ENCODE measurements around the gene LSMEM2.

LSMEM2 gene

GRCh38 chr3:50327943-50328691 lies 49.2 kb downstream of the LSMEM2 start, which contains the start of gene TUSC2:
TSS of gene TUSC2 (minus strand) at chr3:50328223. CDS start at chr3:50328099, 124 bp downstream.
- no peaks in the 10 kb centered on the region for H3K9me3 ChIP-seq (ENCODE audit: severe bottlenecking)
- peak within 1 kb of the TSS; percentile 81 for H3K27ac ChIP-seq
- no peaks in the 10 kb centered on the region for H3K27me3 ChIP-seq (ENCODE audit: insufficient read depth, low read depth, severe bottlenecking)
- peaks cover 67% of the 10 kb centered on the region for H3K36me3 ChIP-seq
- DNase-seq: peak; percentile 97
- peak within 1 kb of the TSS; percentile 71 for H3K4me3 ChIP-seq (ENCODE audit: low read depth, low read length)
- no peak for TF ChIP-seq CTCF (IDR thresholded peaks at IDR 0.05; ENCODE audit: low read depth, low read length)

GRCh38 chr3:50330330-50330729 lies 51.4 kb downstream of the LSMEM2 start:
- Histone ChIP-seq H3K4me3 (ENCODE audit: low read depth, low read length) (no peak overlapping the region), H3K27ac (no peak overlapping the region), H3K36me3 (peaks cover 74% of the 10 kb centered on the region), H3K9me3 (ENCODE audit: severe bottlenecking) (no peaks in the 10 kb centered on the region), H3K27me3 (ENCODE audit: insufficient read depth, low read depth, severe bottlenecking) (no peaks in the 10 kb centered on the region)
- no peak for DNase-seq
- TF ChIP-seq CTCF (IDR thresholded peaks at IDR 0.05; ENCODE audit: low read depth, low read length): no peak

- Histone ChIP-seq H3K9me3 (ENCODE audit: severe bottlenecking) (no peaks in the 10 kb centered on the region), H3K27me3 (ENCODE audit: insufficient read depth, low read depth, severe bottlenecking) (no peaks in the 10 kb centered on the region), H3K27ac (no peak overlapping the region), H3K4me3 (ENCODE audit: low read depth, low read length) (no peak overlapping the region), H3K36me3 (peaks cover 72% of the 10 kb centered on the region)
- no peak for DNase-seq
- TF ChIP-seq CTCF (IDR thresholded peaks at IDR 0.05; ENCODE audit: low read depth, low read length): no peak
These were observed 52.5 kb downstream of the LSMEM2 start for GRCh38 chr3:50331364-50331907.

- no peak overlapping the region for H3K4me3 ChIP-seq (ENCODE audit: low read depth, low read length)
- no peak for DNase-seq
- no peak overlapping the region for H3K27ac ChIP-seq
- no peaks in the 10 kb centered on the region for H3K9me3 ChIP-seq (ENCODE audit: severe bottlenecking)
- H3K27me3 ChIP-seq (ENCODE audit: insufficient read depth, low read depth, severe bottlenecking): no peaks in the 10 kb centered on the region
- peaks cover 71% of the 10 kb centered on the region for H3K36me3 ChIP-seq
- TF ChIP-seq CTCF (IDR thresholded peaks at IDR 0.05; ENCODE audit: low read depth, low read length): no peak
These were observed 54.9 kb downstream of the LSMEM2 start for GRCh38 chr3:50333744-50334328.

- TF ChIP-seq CTCF (IDR thresholded peaks at IDR 0.05; ENCODE audit: low read depth, low read length): no peak
- Histone ChIP-seq H3K9me3 (ENCODE audit: severe bottlenecking) (no peaks in the 10 kb centered on the region), H3K4me3 (ENCODE audit: low read depth, low read length) (no peak overlapping the region), H3K36me3 (peaks cover 67% of the 10 kb centered on the region), H3K27ac (no peak overlapping the region), H3K27me3 (ENCODE audit: insufficient read depth, low read depth, severe bottlenecking) (no peaks in the 10 kb centered on the region)
- DNase-seq: no peak
These were observed 55.6 kb downstream of the LSMEM2 start for GRCh38 chr3:50334339-50335075.

All from WERI-Rb-1 (cell line).